Brain microvascular endothelial cell (primary cell): ENCODE measurements around the gene RFPL4A.
"Not testable (repeated sequence)": the region's sequence is repeated elsewhere in the genome, so short reads cannot be mapped to it uniquely, and the experiment has no call there.

ENCODE experiments used
- DNase-seq: peaks from one replicate; pipeline ENCODE4 v3.0.0-alpha.2; 2020
- H3K27ac ChIP-seq: fragments of 250-450 bp; sonication (Bioruptor Pico); 2 replicates; pipeline ENCODE4 v1.5.1; 2020; ENCODE audit warnings: mild to moderate bottlenecking, moderate library complexity
- H3K27me3 ChIP-seq: fragments of 250-450 bp; sonication (Bioruptor Pico); replicated peaks from 2 replicates; pipeline ENCODE4 v1.5.1; 2020; ENCODE audit warnings: mild to moderate bottlenecking
- H3K36me3 ChIP-seq: fragments of 250-450 bp; sonication (Bioruptor Pico); replicated peaks from 2 replicates; pipeline ENCODE4 v1.5.1; 2020; ENCODE audit warnings: mild to moderate bottlenecking
- H3K4me3 ChIP-seq: 2 replicates; pipeline ENCODE4 v1.5.1; 2011; ENCODE audit warnings: low read depth, mild to moderate bottlenecking, control low read depth, low read length, moderate library complexity
- CTCF ChIP-seq: IDR thresholded peaks from 2 replicates; pipeline ENCODE4 v1.5.1; 2011; ENCODE audit warnings: low read depth, mild to moderate bottlenecking, moderate library complexity, low read length, control low read depth, inconsistent platforms; ENCODE audit errors: missing control alignments
- in situ Hi-C: cut with HindIII; loops from 2 replicates; pipeline ENCODE4 v1.10.0; 2017; ENCODE audit warnings: low sequenced_read_pairs, low pct_ligation_motif_present

RFPL4A gene

GRCh38 chr19:55753401-55753800, 5.5 kb upstream of the RFPL4A start:
- in situ Hi-C loops, result no loop called here
- no peak for DNase-seq
- no peak overlapping the region for H3K4me3 ChIP-seq
- H3K27ac ChIP-seq, result no peak overlapping the region
- no peaks in the 10 kb centered on the region for H3K36me3 ChIP-seq
- no peak for TF ChIP-seq CTCF
- no peaks in the 10 kb centered on the region for H3K27me3 ChIP-seq

- in situ Hi-C loops, DNase-seq, H3K36me3 ChIP-seq, H3K27ac ChIP-seq, H3K27me3 ChIP-seq, H3K4me3 ChIP-seq: not testable (repeated sequence)
These were observed 2.1 kb upstream of the RFPL4A start for GRCh38 chr19:55756808-55757207.

GRCh38 chr19:55766466-55766865, 7.6 kb downstream of the RFPL4A start:
- no peak for DNase-seq
- TF ChIP-seq CTCF, result no peak
- Histone ChIP-seq H3K27me3 (no peaks in the 10 kb centered on the region), H3K36me3 (no peaks in the 10 kb centered on the region), H3K4me3 (no peak overlapping the region), H3K27ac (no peak overlapping the region)
- in situ Hi-C loops, result no loop called here

GRCh38 chr19:55768818-55769217, 9.9 kb downstream of the RFPL4A start, which contains the start of gene RFPL4AL1:
RFPL4AL1 (plus strand) TSS chr19:55769118; CDS start chr19:55771805, 2,687 bp downstream.
- H3K36me3 ChIP-seq, DNase-seq, in situ Hi-C loops, H3K27me3 ChIP-seq, H3K27ac ChIP-seq, H3K4me3 ChIP-seq: not testable (repeated sequence)

GRCh38 chr19:55769632-55770031, 10.7 kb downstream of the RFPL4A start:
- H3K27me3 ChIP-seq, in situ Hi-C loops, H3K4me3 ChIP-seq, H3K36me3 ChIP-seq, DNase-seq, H3K27ac ChIP-seq: not testable (repeated sequence)

GRCh38 chr19:55777528-55777927, 18.6 kb downstream of the RFPL4A start:
- no peaks in the 10 kb centered on the region for H3K36me3 ChIP-seq
- no peak for TF ChIP-seq CTCF
- no peak overlapping the region for H3K27ac ChIP-seq
- in situ Hi-C loops, result no loop called here
- H3K4me3 ChIP-seq, result no peak overlapping the region
- DNase-seq, result no peak
- no peaks in the 10 kb centered on the region for H3K27me3 ChIP-seq

GRCh38 chr19:55778331-55778730, 19.4 kb downstream of the RFPL4A start:
- no peaks in the 10 kb centered on the region for H3K36me3 ChIP-seq
- in situ Hi-C loops, result no loop called here
- H3K27ac ChIP-seq, result no peak overlapping the region
- no peak for DNase-seq
- H3K27me3 ChIP-seq, result no peaks in the 10 kb centered on the region
- H3K4me3 ChIP-seq, result no peak overlapping the region
- TF ChIP-seq CTCF, result no peak
